Tibial nerve (tissue), 4 donors: Measurements from ENCODE around the gene SOX5.
"Not testable (repeated sequence)": the region's sequence is repeated elsewhere in the genome, so short reads cannot be mapped to it uniquely, and the experiment has no call there.

Experiments used
- EP300 ChIP-seq, 2 donors: sonication (generic); formaldehyde crosslinking; IDR thresholded peaks; one replicate each; pipeline ENCODE4 v1.6.1; 2017; ENCODE audit warnings: antibody characterized with exemption in 2 of 2, mild to moderate bottlenecking in 1 of 2
- POLR2A ChIP-seq, 2 donors: fragments of 450-650 bp; IDR thresholded peaks; one replicate each; pipeline ENCODE4 v1.6.1; 2017; ENCODE audit warnings: antibody characterized with exemption in 2 of 2, mild to moderate bottlenecking in 2 of 2, moderate library complexity in 2 of 2
- TF ChIP-seq, protein P1 (sequence below), 5 experiments: fragments of 200-600 bp in 3 of 5; fragments of 450-650 bp in 2 of 5; sonication (generic) in 3 of 5; IDR thresholded peaks; one replicate each; pipeline ENCODE4 v1.5.1; 2016 to 2019; ENCODE audit warnings: antibody characterized with exemption in 5 of 5, mild to moderate bottlenecking in 3 of 5, moderate library complexity in 2 of 5

DNA sequence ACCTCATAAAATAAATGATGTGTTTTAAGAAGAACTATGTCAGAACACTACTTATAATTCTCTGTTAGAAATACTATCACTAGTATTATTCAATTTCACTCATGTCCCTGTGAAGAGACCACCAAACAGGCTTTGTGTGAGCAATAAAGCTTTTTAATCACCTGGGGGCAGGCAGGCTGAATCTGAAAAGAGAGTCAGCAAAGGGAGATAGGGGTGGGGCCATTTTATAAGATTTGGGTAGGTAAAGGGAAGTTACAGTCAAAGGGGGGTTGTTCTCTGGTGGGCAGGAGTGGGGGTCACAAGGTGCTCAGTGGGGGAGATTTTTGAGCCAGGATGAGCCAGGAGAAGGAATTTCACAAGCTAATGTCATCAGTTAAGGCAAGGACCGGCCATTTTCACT lies 443.7 kb downstream of the SOX5 start:
- TF ChIP-seq, protein P1, sequence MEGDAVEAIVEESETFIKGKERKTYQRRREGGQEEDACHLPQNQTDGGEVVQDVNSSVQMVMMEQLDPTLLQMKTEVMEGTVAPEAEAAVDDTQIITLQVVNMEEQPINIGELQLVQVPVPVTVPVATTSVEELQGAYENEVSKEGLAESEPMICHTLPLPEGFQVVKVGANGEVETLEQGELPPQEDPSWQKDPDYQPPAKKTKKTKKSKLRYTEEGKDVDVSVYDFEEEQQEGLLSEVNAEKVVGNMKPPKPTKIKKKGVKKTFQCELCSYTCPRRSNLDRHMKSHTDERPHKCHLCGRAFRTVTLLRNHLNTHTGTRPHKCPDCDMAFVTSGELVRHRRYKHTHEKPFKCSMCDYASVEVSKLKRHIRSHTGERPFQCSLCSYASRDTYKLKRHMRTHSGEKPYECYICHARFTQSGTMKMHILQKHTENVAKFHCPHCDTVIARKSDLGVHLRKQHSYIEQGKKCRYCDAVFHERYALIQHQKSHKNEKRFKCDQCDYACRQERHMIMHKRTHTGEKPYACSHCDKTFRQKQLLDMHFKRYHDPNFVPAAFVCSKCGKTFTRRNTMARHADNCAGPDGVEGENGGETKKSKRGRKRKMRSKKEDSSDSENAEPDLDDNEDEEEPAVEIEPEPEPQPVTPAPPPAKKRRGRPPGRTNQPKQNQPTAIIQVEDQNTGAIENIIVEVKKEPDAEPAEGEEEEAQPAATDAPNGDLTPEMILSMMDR (IDR thresholded peaks at IDR 0.05), result not testable (repeated sequence)
- not testable (repeated sequence) for TF ChIP-seq POLR2A, EP300 (IDR thresholded peaks at IDR 0.05)
